ENCODE data around the gene NCKAP5.

GRCh38 chr2:132651115-132652045 is 916.9 kb downstream of the NCKAP5 start:
- TF ChIP-seq CTCF (IDR thresholded peaks at IDR 0.05; ENCODE audit: low read depth, low read length) (peak; percentile 68), MYC (IDR thresholded peaks at IDR 0.05; ENCODE audit: low read depth, low read length) (no peak), MAX (IDR thresholded peaks at IDR 0.05; ENCODE audit: low read depth, low read length) (no peak), POLR2A (IDR thresholded peaks at IDR 0.05; ENCODE audit: extremely low read depth, insufficient read length) (no peak)

All from NB4 (cell line).